GM23338 (cell line): ENCODE data around the gene EML4.

ENCODE experiments used
- CTCF ChIP-seq, 2 experiments: fragments of 200-600 bp in 1 of 2; sonication (generic) in 1 of 2; conservative IDR thresholded peaks; 2 replicates each; pipeline versions ENCODE4 v1.5.1 to v1.6.1; 2016 to 2017; ENCODE audit warnings: antibody characterized with exemption in 2 of 2, low read depth in 2 of 2, mild to moderate bottlenecking in 2 of 2, moderate library complexity in 1 of 2
- EZH2 ChIP-seq: fragments of 200-600 bp; sonication (generic); IDR thresholded peaks from one replicate; pipeline ENCODE4 v1.8.0; 2017; ENCODE audit warnings: antibody characterized with exemption, mild to moderate bottlenecking, low read depth; ENCODE audit not compliant: unreplicated experiment
- EZH2phosphoT487 ChIP-seq: fragments of 200-600 bp; sonication (generic); IDR thresholded peaks from one replicate; pipeline ENCODE4 v1.8.1; 2018; ENCODE audit warnings: antibody characterized with exemption; ENCODE audit not compliant: unreplicated experiment
- JUNB ChIP-seq: IDR thresholded peaks from one replicate; pipeline ENCODE4 v1.6.1; 2016; ENCODE audit warnings: antibody characterized with exemption; ENCODE audit not compliant: unreplicated experiment
- POLR2AphosphoS5 ChIP-seq: IDR thresholded peaks from 2 replicates; pipeline ENCODE4 v1.6.1; 2016; ENCODE audit warnings: antibody characterized with exemption, low read depth
- REST ChIP-seq: IDR thresholded peaks from one replicate; pipeline ENCODE4 v1.6.1; 2018; ENCODE audit warnings: antibody characterized with exemption; ENCODE audit not compliant: unreplicated experiment

- no peak for TF ChIP-seq EZH2phosphoT487
- TF ChIP-seq POLR2AphosphoS5 = no peak
- TF ChIP-seq REST = no peak
- TF ChIP-seq JUNB = no peak
- TF ChIP-seq CTCF (conservative IDR thresholded peaks at IDR 0.05; ENCODE audit: low read depth in 2 of 2) = no peak
- no peak for TF ChIP-seq EZH2
These were observed 21.0 kb downstream of the EML4 start for GRCh38 chr2:42190191-42190590.
